GM18858 (cell line): ENCODE data around the gene CDC42.

Experiments used
- ATAC-seq: cut with Tn5 transposase; IDR thresholded peaks from one replicate; pipeline ENCODE4 v1.9.1; 2021; ENCODE audit not compliant: unreplicated experiment

CDC42 gene

DNA sequence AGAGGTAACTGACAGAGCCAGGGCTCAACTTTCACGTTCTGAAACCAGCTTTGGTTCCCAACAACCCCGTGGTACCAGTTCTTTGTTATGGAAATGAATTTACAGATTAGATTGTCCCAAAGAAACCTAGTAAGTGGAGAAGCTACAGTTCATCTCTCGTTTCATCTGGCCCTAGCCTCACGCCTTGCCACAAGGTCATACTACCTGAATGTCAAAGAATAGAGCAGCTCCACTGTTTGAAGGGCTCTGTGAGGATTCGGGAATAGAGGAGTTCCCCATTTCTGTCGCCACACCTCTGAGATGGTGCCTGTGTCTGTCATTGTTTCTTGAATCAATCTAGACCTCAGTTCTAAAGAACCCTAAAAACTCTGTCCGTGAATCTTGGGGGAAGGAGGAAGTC, 15.0 kb upstream of the CDC42 start:
- no peak for ATAC-seq

DNA sequence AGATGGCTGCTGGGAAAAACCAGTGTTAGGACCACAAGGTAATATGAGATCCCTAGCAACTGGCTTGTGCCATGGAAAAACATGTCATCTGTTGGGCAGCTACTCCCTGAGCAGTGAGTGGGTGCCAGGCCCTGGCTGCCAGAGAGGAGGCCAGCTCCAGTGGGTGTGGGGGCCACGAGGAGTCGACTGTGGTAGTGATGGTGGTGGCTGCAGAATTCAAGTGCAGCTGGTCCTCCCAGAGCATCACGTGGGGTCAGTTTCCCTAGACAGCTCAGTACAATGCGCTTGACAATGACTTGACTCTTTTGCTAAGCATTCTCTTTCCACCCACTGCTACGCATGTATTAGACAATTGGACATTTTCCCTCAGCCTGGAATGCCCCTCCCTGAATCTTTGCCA, 14.5 kb upstream of the CDC42 start:
- ATAC-seq = no peak

DNA sequence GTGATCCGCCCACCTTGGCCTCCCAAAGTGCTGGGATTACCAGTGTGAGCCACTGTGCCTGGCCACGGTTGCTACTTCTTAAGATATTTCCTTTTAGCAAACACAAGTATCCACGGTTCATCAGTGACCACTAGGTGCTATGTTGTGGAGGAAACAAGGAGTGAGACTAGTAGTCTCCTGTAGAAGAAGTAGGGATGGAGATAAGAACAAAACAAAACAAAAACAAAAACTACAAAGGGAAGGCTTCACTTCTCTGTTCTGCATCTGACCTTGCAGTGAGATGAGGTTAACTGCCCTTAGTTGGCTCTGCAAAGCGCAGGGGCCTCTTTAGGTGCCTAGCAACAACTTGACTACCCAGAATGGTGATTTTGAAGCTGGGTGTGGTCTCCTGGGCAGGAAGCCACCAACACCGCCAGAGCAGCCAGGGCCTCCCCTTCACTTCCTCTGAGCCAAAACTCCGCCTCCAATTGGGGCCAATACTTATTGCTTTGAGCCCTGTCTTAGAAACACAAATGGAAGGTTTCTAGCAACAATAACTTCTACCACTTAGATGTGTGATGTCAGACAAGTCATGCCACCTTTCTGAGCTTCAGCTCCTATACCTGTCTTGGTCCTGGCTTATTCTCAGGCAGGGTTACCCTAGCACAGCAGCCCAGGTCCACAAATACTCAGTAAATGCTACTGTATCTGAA, 12.8 kb upstream of the CDC42 start:
- ATAC-seq = peak; percentile 89

DNA sequence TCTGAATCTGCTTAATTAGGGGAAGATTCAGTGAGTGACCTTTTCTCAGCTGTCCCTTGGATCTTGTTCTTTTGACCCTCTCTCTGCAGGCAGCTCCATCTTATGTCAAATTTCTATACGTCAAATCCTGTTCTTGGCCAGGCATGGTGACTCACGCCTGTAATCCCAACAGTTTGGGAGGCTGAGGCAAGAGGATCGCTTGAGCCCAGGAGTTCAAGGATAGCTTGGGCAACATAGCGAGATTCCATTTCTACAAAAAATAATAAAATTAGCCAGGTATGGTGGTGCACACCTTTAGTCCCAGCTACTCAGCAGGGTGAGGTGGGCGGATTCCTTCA, 12.3 kb upstream of the CDC42 start:
- ATAC-seq = no peak

DNA sequence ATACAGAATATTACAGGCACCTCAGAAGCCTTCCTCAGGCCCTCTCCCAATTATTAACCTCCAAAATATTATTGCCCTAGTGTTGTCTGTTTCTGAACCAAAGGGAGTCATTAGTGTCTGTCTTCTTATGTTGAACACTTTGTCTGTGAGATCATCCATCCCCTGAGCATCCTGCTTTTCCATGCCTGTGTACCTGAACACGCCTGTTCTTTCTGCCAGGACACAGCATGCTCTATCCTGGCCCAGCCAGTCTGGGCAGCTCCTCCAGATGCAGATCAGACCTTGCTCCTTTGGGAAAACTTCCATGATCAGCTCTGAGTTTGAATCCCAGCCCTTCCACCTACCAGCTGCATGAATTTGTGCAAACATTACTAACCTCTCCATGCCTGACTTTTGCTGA, 11.0 kb upstream of the CDC42 start:
- no peak for ATAC-seq

DNA sequence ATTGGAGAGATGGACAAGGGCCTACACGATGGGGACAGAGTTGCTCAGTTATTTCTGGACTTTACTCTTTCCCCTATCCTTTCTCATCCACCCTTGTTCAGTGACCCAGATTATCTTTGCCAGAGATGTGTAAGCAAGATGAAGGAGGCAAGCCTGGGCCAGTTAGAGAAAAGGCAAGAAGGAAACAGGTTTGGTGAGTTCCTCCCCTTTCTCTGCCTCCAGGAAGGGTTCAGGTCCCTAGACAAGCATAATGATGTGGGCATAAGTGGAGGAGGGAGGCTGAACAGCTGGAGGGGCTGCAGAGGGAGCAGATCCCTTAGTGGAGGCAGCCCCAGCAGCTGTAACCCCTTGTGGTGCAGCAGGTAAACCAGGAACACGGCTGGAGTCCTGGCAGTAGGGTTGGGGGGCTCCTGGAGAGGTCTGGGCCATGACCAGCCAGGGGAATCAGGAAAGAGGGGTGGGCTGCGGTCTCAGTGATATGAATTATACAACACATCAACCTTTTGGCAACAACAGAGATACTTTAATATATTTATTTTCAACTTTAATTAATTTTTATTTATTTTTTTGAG, 9.2 kb upstream of the CDC42 start:
- ATAC-seq = no peak

DNA sequence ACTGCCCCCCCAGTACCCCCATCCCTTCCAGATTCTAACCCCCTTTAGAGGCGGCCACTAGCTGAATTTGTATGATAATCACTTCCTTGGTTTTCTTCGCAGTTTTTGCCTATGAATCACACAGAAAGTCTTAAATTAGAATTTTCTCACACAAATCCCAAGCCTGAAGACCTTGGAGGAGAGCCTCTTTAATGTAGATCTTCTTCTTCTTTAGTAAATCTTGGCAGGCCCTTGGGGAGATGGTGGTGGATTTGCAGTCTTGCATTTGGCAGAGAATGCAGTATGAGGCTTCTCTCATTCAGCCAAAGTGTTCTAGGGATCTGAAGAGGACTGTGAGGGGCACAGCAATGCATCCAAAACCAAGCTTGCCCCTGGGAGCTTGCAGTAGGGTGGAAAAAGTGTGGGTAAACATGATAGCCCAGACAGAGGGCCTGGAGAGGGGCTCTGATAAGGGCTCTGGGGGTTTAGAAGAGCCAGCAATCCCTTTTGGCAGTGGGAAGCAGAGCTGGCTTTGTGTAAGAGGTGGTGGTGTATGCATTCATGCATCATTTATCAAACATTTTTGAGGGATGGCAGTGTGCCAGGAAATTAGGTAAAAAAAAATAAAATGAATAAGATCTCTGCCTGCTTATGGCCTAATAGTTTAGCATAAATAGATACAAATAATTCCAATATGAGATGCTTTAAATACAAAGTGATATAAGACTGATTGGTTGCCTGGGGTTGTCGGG, 7.7 kb upstream of the CDC42 start:
- no peak for ATAC-seq

DNA sequence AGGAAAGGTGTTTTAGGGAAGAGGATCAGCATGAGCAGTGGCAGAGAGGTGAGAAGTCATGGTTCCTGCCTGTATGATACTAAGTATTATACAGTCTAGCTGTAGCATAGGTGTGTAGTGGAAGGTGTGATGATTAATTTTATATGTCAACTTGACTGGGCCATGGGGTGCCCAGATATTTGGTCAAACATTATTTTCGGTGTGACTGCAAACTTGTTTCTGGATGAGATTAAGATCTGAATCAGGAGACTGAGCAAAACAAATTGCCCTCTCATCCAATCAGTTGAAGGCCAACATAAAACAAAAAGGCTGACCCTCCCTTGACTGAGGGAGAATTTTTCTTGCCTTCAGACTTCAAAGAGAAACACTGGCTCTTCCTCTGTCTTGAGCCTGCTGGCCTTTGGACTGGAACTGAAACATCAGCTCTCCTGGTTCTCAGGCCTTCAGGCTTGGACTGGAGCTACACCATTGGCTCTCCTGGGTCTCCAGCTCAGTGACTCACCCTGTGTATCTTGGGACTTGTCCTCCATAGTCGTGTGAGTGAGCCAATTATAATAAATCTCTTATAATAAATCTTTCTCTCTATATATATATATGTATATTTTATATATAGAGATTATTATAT, 6.8 kb upstream of the CDC42 start:
- ATAC-seq = no peak

DNA sequence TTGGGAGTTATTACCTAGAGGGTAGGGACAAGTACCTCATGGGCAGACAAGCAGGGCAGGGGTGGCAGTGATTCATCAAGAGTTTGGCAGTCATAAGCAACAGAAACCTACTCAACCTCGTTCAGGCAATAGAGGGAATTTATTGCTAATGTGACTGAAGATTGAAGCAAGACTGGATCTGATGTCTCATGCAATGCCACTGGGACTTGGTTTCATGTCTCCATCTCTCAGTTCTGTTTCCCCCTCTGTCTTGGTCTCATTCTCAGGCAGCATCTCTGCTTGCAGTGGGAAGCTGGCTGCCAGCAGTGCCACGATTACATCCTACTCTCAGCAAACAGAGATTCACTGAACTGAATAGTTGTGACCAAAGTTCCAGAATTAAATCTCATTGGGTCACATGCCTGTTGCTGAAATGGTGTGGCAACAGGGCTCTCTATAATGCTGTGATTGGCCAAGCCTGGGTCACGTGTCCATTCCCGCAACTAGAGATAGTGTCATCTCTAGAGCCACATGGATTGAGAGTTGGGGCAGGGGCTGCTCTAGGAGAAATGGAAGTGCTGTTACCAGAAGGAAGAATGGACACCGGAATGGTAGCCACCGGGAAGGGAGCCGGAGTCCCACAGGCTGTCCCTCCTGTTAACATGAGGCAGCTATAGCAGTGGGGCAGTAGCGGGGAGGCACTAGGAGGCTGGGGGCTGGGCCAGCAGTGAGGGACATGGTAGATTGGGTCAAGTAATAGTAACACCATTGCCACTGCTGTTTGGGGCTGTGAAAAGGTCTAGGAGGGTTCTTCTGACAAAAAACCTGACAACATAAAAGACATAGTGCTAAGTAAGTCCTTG, 3.9 kb upstream of the CDC42 start:
- no peak for ATAC-seq

DNA sequence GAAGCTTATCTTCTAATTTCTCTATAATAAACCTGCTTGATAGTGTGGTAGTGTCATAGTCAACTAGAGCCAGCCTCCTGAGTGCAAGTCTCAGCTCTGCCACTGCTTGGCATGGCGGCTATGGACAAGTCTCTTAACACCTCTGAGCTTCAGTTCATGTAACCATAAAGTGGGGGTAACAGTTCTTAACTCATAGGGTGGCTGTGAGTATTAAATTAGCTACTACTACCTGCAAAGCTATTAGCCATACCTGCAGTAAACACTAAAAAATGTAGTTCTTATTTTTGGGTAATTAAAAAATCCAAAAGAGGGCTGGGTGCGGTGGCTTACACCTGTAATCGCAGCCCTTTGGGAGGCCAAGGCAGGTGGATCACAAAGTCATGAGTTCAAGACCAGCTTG, 2.2 kb upstream of the CDC42 start:
- ATAC-seq = no peak

DNA sequence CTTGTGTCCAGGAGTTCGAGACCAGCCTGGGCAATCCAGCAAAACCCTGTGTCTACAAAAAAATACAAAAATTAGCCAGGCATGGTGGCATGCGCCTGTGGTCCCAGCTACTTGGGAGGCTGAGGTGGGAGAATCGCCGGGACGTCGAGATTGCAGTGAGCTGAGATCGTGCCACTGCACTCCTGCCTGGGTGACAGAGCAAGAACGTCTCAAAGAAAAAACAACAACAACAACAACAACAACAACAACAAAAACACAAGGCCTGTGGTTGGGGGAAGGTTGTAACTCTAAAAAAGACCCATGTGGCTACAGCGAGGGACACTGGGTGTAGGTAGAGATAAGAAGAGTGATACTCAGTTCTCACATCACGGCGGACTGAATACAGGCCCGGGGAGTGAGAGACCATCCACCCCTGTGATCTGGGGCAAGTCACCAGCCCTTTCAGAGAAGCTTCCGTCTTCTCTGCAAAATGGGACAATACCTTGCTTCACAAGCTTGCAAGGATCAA, 848 bp upstream of the CDC42 start:
- ATAC-seq = no peak

DNA sequence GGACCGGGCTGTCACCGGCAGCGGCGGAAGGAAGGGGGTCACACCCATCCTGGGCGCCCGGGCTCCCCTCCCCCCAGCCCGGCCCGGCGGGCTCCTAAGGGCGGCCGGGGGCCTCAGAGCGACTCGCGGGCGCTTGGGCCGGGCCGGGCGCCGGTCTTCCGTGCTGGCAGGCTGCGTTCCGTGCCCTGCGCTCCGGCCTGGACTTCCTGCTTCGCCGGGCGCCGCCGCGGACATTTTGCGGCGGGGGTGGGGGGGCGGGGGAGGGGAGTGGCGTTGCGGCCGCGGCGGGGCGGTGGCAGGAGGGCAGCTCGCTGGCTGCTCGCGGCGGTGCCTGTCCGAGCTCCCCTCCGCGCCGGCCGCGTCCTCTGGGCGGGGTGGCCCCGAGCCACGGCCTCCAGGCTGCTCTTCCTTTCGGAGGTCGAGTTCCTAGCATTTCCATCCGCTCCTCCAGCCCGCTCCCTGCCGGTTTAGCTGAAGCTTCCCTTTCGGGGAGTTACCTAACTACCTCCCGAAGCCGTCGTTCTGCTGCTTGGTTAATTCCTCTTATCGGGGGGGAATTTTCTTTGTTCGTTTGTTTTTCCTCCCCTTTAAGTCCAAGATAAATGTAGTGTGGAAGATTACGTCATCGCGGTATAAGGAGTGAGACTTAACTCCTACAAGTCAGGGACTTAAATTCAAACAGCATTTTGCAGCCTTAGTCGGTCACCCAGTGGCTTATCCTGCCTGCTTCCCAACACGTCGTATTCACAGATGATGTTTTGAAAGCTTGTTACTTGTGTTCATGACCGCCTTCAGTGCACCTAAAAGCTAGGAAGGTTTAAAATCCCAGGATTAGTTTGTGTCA, 730 bp downstream of the CDC42 start:
- no peak for ATAC-seq

DNA sequence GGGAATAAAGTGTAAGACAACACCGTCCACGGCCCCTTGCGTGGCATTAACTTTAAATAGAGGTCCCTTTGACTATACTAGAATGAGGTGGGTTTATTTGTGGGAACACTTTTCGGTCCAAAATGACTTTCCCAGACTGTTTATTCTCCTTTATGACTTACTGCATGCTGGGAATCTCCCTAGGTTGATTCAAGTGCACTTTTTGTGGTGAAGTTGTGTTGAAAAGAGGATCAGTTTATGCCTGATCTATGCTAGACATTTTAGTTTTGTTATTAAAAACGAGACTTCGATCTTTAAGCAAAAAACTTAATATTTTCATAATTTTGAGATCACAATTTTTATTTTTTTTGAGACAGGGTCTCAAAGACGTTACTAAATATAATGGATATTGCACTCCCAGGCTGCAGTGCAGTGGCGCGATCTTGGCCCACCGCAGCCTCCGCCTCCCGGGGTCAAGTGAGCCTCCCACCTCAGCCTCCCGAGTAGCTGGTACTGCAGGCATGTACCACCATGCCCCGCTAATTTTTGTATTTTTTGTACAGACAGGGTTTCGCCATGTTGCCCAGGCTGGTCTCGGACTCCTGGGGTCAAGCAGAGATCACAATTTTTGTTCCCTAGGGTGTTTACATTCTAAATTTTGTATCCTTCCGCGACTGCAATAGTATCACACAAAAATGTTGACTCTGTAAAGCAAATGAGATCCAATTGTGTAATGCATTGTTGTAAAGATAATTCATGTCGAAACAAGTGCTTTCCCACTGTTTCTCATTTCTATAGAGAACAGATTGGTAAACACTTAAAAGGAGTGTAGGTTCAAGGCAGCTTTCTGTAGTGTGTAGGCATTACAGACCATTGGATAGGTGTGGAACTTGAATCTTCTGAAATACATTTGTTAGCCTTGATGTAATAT, 1.6 kb downstream of the CDC42 start:
- no peak for ATAC-seq

DNA sequence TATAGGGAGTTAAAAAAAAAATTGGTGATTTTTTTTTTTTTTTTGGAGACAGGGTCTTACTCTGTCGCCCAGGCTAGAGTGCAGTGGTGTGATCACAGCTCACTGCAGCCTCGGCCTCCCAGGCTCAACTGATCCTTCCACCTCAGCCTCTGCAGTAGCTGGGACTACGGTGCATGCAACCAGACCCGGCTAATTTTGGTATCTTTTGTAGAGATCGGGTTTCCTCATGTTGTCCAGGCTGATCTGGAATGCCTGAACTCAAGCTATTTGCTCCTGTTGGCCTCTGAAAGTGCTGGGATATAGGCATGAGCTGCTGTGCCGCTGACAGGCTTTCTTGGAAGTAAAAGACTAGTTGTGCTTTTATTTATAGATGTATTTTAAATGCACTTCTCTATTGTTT, 3.0 kb downstream of the CDC42 start:
- no peak for ATAC-seq

DNA sequence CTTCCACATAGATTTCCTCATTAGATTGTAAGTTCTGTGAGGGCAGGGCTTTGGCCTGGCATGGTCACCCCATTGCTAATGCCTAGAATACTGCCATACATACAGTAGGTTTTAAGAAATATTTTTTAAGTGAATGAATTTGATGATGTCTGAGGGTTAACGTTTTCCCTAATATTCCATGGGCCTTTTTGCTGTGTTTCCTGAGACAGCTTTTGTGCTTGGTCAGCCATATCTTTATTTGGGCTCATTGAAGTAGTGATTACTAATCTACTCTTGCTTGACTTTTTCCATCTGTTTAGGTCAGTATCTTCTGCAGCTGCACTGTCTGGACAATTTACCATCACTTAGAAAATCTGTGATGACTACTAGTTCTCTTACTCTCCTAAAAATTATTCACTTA, 3.5 kb downstream of the CDC42 start:
- no peak for ATAC-seq

DNA sequence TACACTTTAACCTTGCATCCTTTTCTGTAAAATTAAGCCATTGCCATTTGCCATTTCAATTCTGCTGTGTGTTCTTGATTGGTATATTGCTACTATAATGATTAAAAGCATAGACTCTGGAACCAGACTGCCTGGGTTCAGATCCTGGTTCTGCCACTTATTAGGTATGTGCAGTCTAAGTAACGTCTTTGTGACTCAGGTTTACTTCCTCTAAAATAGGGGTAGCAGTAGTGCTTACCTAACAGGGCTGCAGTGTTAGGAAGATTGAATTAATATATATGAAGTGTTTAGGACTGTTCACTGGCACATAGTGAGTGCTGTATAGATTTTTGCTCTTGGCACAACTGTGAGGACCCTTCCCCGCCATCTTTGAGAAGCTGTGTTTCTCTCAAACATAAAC, 4.4 kb downstream of the CDC42 start:
- ATAC-seq = no peak

DNA sequence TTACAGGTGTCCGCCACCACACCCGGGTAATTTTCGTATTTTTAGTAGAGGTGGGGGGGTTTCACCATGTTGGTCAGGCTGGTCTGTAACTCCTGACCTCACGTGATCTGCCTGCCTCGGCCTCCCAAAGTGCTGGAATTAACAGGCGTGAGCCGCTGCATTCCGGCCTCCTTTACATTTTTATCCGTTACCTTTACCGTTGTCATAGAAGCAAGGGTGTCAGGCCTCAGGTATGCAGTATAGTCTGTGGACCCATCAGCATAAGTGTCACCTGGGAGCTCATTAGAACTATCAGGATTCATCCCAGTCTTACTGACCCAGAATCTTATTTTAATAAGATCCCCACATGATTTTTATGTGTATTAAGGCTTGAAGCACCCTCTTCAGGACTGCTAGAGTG, 5.4 kb downstream of the CDC42 start:
- no peak for ATAC-seq

DNA sequence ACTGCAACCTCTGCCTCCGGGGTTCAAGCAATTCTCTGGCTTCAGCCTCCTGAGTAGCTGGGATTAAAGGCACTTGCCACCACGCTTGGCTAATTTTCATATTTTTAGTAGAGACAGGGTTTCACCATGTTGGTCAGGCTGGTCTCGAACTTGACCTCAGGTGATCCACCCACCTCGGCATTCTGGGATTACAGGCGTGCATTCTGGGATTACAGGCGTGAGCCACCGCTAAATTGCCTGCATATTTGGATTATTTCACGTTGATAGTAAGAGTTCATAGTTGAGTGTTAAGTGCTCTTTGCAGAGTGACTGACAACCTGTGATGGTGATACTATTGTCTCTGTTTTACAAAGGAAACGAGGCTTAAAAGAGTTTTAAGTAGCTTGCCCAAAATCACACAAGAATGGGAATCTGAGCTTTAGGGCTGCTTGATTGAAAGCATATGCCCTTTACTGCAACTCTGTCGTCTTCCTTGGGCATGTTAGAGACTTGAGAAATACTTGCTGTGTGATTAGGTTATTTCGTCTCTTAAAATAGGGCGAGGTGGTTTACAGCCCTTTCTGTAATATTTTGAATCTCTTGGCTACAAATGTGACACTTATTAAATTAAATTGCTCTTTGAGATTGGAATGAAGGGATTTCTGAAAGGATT, 12.4 kb downstream of the CDC42 start:
- no peak for ATAC-seq

DNA sequence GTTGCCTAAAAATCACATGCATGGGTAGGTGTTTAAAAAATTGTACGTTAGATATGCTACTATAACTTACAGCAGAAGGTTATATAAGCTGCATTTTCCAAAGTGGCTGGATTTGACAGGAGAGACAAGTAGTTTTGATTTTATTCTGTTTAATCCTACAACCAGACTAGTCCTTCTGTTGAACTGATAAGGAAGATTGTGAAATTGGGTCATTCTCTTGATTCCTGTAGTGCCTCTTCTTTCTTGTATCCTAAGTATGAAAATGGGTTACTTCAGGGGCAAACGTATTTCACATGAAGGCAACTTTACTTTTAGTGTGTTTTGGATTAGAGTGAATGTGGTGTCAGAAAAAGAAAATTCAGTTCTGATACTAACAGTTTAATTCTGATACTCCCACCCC, 19.0 kb downstream of the CDC42 start:
- ATAC-seq = no peak
